Keratinocyte (primary cell): ENCODE results near the gene ME1. TPM values are rescaled to one million over a fixed set of nuclear protein-coding genes. Genes with fewer than 3 reads are reported as not detected.

ENCODE experiments used
- DNase-seq: peaks from one replicate; pipeline ENCODE4 v3.0.0-alpha.2; 2011; ENCODE audit warnings: low read depth, missing footprints, low spot score
- FAIRE-seq: peaks from 2 replicates; lab custom pipeline; 2011; peaks lifted over from hg19 to GRCh38; lab: Jason Lieb, UNC
- H2AFZ ChIP-seq: 2 replicates; pipeline ENCODE4 v1.6.0; 2012; ENCODE audit warnings: low read length, control low read depth, inconsistent platforms; ENCODE audit not compliant: control insufficient read depth
- H3K27ac ChIP-seq: 2 replicates; pipeline ENCODE4 v1.5.1; 2011; ENCODE audit warnings: low read length; ENCODE audit not compliant: control insufficient read depth, insufficient read depth
- H3K27me3 ChIP-seq: 3 replicates; pipeline ENCODE4 v1.6.0; 2011; ENCODE audit warnings: low read length; ENCODE audit not compliant: control insufficient read depth, insufficient read depth; ENCODE audit errors: extremely low read depth
- H3K36me3 ChIP-seq, 2 experiments: 2 replicates in 1 of 2; 3 replicates in 1 of 2; pipeline ENCODE4 v1.5.1; 2011; ENCODE audit warnings: low read length in 2 of 2, mild to moderate bottlenecking in 1 of 2; ENCODE audit not compliant: control insufficient read depth in 2 of 2, insufficient read depth in 2 of 2; ENCODE audit errors: extremely low read depth in 1 of 2
- H3K4me1 ChIP-seq: 3 replicates; pipeline ENCODE4 v1.5.1; 2011; ENCODE audit warnings: low read length; ENCODE audit not compliant: control insufficient read depth, insufficient read depth; ENCODE audit errors: extremely low read depth
- H3K4me2 ChIP-seq: 3 replicates; pipeline ENCODE4 v1.6.0; 2011; ENCODE audit warnings: low read depth, low read length; ENCODE audit not compliant: control insufficient read depth, insufficient read depth; ENCODE audit errors: extremely low read depth
- H3K4me3 ChIP-seq, 3 experiments: fragments of 200-600 bp in 1 of 3; sonication (generic) in 1 of 3; 2 replicates in 2 of 3; 3 replicates in 1 of 3; pipeline ENCODE4 v1.5.1; 2011 to 2016; ENCODE audit warnings: low read length in 3 of 3, mild to moderate bottlenecking in 3 of 3, control low read depth in 2 of 3, inconsistent platforms in 1 of 3, low read depth in 1 of 3, mixed read lengths in 1 of 3, mixed run types in 1 of 3, moderate library complexity in 1 of 3; ENCODE audit not compliant: control insufficient read depth in 2 of 3, insufficient read depth in 2 of 3; ENCODE audit errors: extremely low read depth in 1 of 3
- H3K79me2 ChIP-seq: 2 replicates; pipeline ENCODE4 v1.6.0; 2012; ENCODE audit warnings: low read length; ENCODE audit not compliant: control insufficient read depth, insufficient read depth
- H3K9ac ChIP-seq: 3 replicates; pipeline ENCODE4 v1.6.0; 2011; ENCODE audit warnings: low read length; ENCODE audit not compliant: control insufficient read depth, insufficient read depth; ENCODE audit errors: extremely low read depth
- H3K9me1 ChIP-seq: 3 replicates; pipeline ENCODE4 v1.6.0; 2011; ENCODE audit warnings: low read length; ENCODE audit not compliant: control insufficient read depth, insufficient read depth; ENCODE audit errors: extremely low read depth
- H3K9me3 ChIP-seq: 2 replicates; pipeline ENCODE4 v1.5.1; 2012; ENCODE audit warnings: low read depth, low read length; ENCODE audit not compliant: control insufficient read depth
- H4K20me1 ChIP-seq: 3 replicates; pipeline ENCODE4 v1.6.0; 2011; ENCODE audit warnings: low read length; ENCODE audit not compliant: control insufficient read depth, insufficient read depth; ENCODE audit errors: extremely low read depth
- CTCF ChIP-seq, 3 experiments: IDR thresholded peaks in 1 of 3; conservative IDR thresholded peaks in 1 of 3; optimal IDR thresholded peaks in 1 of 3; 2 replicates in 2 of 3; 3 replicates in 1 of 3; pipeline versions ENCODE3 to v1.5.1; 2011; ENCODE audit warnings: low read length in 3 of 3, mild to moderate bottlenecking in 3 of 3, moderate library complexity in 2 of 3, control low read depth in 1 of 3, inconsistent platforms in 1 of 3; ENCODE audit not compliant: insufficient read depth in 2 of 3; ENCODE audit errors: extremely low read depth in 1 of 3
- EZH2 ChIP-seq: IDR thresholded peaks from one replicate; pipeline ENCODE4 v1.6.1; 2012; ENCODE audit warnings: inconsistent platforms, mild to moderate bottlenecking, low read length, moderate library complexity
- dilution Hi-C: fragments of 300-500 bp; cut with MboI; formaldehyde crosslinking; loops from one replicate; pipeline ENCODE4 v1.7.0; 2020; ENCODE audit warnings: low sequenced_read_pairs; ENCODE audit not compliant: extremely low pct_ligation_motif_present
- polyA plus RNA-seq, 5 experiments: library from polyadenylated mRNA; depleted of rRNA in 3 of 5; stranded (reverse) in 3 of 5; stranded (forward) in 1 of 5; unstranded in 1 of 5; fragments of >200 nt; gene quantifications; 1 replicate in 1 of 5; 2 replicates in 3 of 5; 3 replicates in 1 of 5; pipeline versions ENCODE4 v1.2.1 to v1.2.3, GENCODE V29; 2011 to 2012; ENCODE audit warnings: missing spikeins in 2 of 5, low read depth in 1 of 5, low replicate concordance in 1 of 5

The ME1 gene
- polyA plus RNA-seq, 1 donor (not counting 4 experiments of a cell fraction or from before 2014, with no cell fraction given): 27.7 TPM

DNA sequence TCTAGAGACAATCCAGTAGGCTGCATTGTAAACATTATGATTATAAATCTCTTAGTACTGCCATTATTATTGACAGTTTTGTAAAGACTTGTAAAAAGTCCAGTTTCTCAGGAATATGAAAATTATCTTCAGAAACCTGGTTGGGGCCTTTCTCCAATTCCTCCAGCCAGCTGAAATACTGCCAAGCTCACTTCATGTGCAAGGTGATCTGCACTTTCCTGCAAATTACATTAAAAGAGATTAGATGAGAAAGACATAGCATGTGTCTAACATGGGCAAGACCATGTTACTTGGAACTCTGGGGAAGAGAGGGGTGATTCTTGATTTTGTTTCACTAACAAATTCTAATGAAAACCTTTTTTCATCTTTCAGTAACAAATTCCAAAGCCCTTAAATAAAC lies 261.7 kb downstream of the ME1 start:
- Histone ChIP-seq H3K4me2 (no peak overlapping the region), H3K27ac (no peak overlapping the region), H3K9me3 (no peaks in the 10 kb centered on the region), H2AFZ (no peak overlapping the region), H3K9me1 (no peaks in the 10 kb centered on the region), H3K27me3 (no peaks in the 10 kb centered on the region), H4K20me1 (no peaks in the 10 kb centered on the region), H3K4me3 (no peak overlapping the region), H3K4me1 (no peaks in the 10 kb centered on the region), H3K9ac (no peak overlapping the region), H3K36me3 (peaks cover 14 to 37% of the 10 kb centered on the region in 2 experiments), H3K79me2 (no peaks in the 10 kb centered on the region)
- TF ChIP-seq EZH2 (no peak), CTCF (optimal IDR thresholded peaks at IDR 0.05 in 1 of 3, IDR thresholded peaks at IDR 0.05 in 1 of 3, conservative IDR thresholded peaks at IDR 0.05 in 1 of 3; ENCODE audit: extremely low read depth in 1 of 3, insufficient read depth in 2 of 3, low read length in 3 of 3) (no peak)
- DNase-seq (no peak), FAIRE-seq (no peak)
- dilution Hi-C loops: no loop called here

GRCh38 chr6:83168556-83168955 lies 262.3 kb downstream of the ME1 start:
- H3K9me1 ChIP-seq: no peaks in the 10 kb centered on the region
- DNase-seq: no peak
- H3K79me2 ChIP-seq: no peaks in the 10 kb centered on the region
- H3K9me3 ChIP-seq: no peaks in the 10 kb centered on the region
- no peak overlapping the region for H3K4me3 ChIP-seq
- H3K27ac ChIP-seq: no peak overlapping the region
- H3K9ac ChIP-seq: no peak overlapping the region
- no peaks in the 10 kb centered on the region for H4K20me1 ChIP-seq
- TF ChIP-seq EZH2 (no peak), CTCF (optimal IDR thresholded peaks at IDR 0.05 in 1 of 3, IDR thresholded peaks at IDR 0.05 in 1 of 3, conservative IDR thresholded peaks at IDR 0.05 in 1 of 3; ENCODE audit: extremely low read depth in 1 of 3, insufficient read depth in 2 of 3, low read length in 3 of 3) (no peak)
- dilution Hi-C loops: no loop called here
- no peak overlapping the region for H2AFZ ChIP-seq
- H3K4me2 ChIP-seq: no peak overlapping the region
- no peaks in the 10 kb centered on the region for H3K4me1 ChIP-seq
- H3K36me3 ChIP-seq: peaks cover 16 to 37% of the 10 kb centered on the region in 2 experiments
- FAIRE-seq: no peak
- H3K27me3 ChIP-seq: no peaks in the 10 kb centered on the region
